Measurements from ENCODE around the gene CGNL1. TPM values are rescaled to one million over a fixed set of nuclear protein-coding genes. Genes with fewer than 3 reads are reported as not detected.
A peak's percentile ranks its signal among the peaks of the same experiment; 100 is the strongest.

CGNL1 gene
- total and polyA plus RNA-seq, 8 donors: 7.3 to 35.8 (median 24.2) TPM

DNA sequence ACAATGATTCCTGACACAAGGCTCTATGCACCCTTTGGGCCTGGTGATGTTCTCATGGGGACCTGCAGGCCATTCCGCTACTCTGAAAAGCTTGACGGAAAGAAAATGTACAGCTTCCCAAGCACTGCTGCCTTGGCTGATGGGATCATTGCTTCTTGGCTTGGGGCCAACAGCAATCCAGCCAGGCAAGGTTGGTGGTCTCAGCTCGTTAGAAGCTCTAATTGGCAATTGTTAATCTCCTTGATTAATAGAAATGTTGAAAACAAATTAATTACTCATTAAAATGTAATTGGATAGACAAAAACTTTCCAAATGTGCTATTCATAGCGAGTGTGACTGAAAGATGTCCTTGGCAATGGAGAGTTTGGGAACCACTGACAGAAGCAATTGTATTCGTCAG, 199.1 kb downstream of the CGNL1 start:
- 86 to 87% methylated on average over 5 of the region's 5 CpGs for WGBS, 2 donors
- DNase-seq (no peak), ATAC-seq (no peak), FAIRE-seq (no peak)
- Histone ChIP-seq H3K9me3 (no peaks in the 10 kb centered on the region), H3K4me1 (peaks cover 3 to 4% (median 3%) of the 10 kb centered on the region in 3 donors), H3K4me3 (no peak overlapping the region), H3K27ac (no peak overlapping the region), H3K36me3 (no peaks in the 10 kb centered on the region), H3K27me3 (no peaks in the 10 kb centered on the region)
- TF ChIP-seq, protein P1, sequence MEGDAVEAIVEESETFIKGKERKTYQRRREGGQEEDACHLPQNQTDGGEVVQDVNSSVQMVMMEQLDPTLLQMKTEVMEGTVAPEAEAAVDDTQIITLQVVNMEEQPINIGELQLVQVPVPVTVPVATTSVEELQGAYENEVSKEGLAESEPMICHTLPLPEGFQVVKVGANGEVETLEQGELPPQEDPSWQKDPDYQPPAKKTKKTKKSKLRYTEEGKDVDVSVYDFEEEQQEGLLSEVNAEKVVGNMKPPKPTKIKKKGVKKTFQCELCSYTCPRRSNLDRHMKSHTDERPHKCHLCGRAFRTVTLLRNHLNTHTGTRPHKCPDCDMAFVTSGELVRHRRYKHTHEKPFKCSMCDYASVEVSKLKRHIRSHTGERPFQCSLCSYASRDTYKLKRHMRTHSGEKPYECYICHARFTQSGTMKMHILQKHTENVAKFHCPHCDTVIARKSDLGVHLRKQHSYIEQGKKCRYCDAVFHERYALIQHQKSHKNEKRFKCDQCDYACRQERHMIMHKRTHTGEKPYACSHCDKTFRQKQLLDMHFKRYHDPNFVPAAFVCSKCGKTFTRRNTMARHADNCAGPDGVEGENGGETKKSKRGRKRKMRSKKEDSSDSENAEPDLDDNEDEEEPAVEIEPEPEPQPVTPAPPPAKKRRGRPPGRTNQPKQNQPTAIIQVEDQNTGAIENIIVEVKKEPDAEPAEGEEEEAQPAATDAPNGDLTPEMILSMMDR (IDR thresholded peaks at IDR 0.05): no peak
- intact Hi-C loops (cut with DNase I): no loop called here

DNA sequence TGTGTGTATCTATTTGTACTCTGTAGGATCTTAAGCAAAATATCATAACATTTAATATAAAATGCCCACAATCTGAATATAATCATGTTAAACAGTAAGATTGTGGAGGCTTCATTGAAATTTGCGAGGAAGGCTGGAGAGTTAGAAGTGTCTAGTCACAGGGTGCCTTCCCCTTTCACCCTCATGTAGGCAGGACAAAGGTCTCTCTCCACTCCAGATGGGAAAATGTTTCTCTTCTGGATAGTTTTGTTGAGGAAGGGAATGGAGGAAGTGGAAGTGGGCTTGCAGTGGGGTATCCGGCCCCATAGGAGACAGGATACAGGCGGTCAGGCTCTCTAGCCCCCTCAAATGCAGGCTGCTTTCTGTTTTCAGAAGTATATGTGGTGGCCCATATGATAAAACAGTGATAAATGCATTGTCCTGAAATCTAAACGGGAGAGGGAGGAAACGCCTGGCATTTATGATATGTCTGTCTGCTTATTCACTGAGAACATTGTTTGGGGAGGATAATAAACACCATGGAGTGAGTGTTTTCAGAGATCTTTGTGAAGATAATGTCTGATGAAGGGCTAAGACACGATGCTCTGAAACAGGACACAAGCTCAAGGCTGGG, 202.1 kb downstream of the CGNL1 start:
- TF ChIP-seq, protein P1 (IDR thresholded peaks at IDR 0.05): no peak
- Histone ChIP-seq H3K4me1 (peaks cover 13 to 18% (median 18%) of the 10 kb centered on the region in 3 donors), H3K27ac (no peak overlapping the region), H3K9me3 (no peaks in the 10 kb centered on the region), H3K27me3 (no peaks in the 10 kb centered on the region), H3K4me3 (no peak overlapping the region), H3K36me3 (no peaks in the 10 kb centered on the region)
- WGBS, 2 donors: 74 to 82% methylated on average over 6 of the region's 6 CpGs
- ATAC-seq: no peak
- FAIRE-seq: no peak
- intact Hi-C loops (cut with DNase I): no loop called here
- no peak for DNase-seq

DNA sequence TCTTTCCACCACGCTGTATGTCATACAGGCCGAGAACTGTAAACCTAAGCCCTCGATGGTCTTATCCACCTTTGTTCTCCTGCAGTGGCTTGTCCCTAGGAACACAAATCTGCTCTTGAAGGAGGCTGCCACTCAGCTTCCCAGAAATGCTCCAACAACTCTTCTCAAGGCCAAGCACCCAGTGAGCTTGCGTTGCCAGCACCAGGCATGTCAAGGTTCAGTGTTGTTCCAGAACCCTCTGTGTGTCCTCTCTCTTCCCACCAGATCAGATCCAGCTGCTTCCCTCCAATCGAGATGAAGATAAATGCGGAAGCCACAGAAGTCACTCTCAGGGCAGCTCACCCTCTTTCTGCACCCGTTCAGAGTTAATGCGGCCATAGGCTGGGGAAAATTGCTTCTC, 204.1 kb downstream of the CGNL1 start:
- FAIRE-seq: no peak
- peak overlapping the region in 2 of 4 donors; percentile 13 to 64 for H3K27ac ChIP-seq
- intact Hi-C loops (cut with DNase I): no loop called here

DNA sequence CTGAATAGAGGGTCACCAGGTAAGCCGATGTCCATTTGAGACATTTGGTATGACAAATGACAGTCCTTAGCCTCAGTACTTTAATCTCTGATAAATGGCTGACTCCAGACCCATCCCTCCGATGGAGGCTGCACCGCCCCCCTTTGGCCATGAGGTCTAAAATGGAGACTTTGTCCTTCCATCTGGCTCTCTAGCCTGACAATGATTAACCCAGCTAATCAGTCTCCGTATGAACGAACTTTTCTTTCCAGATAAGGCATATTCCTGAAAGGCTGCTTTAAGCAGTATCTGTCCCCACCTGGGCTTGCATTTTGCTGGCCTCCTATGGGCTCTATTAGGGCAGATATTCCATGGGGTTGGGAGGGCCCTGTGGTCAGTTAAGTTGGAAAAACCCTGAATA, 204.6 kb downstream of the CGNL1 start:
- H3K4me1 ChIP-seq: peaks cover 13 to 18% (median 18%) of the 10 kb centered on the region in 3 donors
- TF ChIP-seq, protein P1 (IDR thresholded peaks at IDR 0.05): no peak
- DNase-seq (peak in 4 of 6 donors; percentile 42 to 69 (median 54)), ATAC-seq (peak; percentile 87 to 94 (median 91)), FAIRE-seq (no peak)
- H3K27me3 ChIP-seq: no peaks in the 10 kb centered on the region
- H3K27ac ChIP-seq: peak overlapping the region in 2 of 4 donors; percentile 13 to 64
- 8 to 17% methylated on average over 5 of the region's 5 CpGs for WGBS, 2 donors
- no peaks in the 10 kb centered on the region for H3K9me3 ChIP-seq
- H3K36me3 ChIP-seq: no peaks in the 10 kb centered on the region
- intact Hi-C loops (cut with DNase I): no loop called here
- H3K4me3 ChIP-seq: no peak overlapping the region

More for the DNA sequence above, 204.1 kb downstream of the CGNL1 start:
- peak; percentile 55 to 82 (median 68) for ATAC-seq
- 51 to 56% methylated on average over 8 of the region's 8 CpGs for WGBS, 2 donors
- peaks cover 13 to 18% (median 18%) of the 10 kb centered on the region in 3 donors for H3K4me1 ChIP-seq
- no peak overlapping the region for H3K4me3 ChIP-seq
- TF ChIP-seq, protein P1 (IDR thresholded peaks at IDR 0.05): no peak
- H3K27me3 ChIP-seq: no peaks in the 10 kb centered on the region
- DNase-seq: peak in 1 of 6 donors; percentile 63
- no peaks in the 10 kb centered on the region for H3K9me3 ChIP-seq
- H3K36me3 ChIP-seq: no peaks in the 10 kb centered on the region

DNA sequence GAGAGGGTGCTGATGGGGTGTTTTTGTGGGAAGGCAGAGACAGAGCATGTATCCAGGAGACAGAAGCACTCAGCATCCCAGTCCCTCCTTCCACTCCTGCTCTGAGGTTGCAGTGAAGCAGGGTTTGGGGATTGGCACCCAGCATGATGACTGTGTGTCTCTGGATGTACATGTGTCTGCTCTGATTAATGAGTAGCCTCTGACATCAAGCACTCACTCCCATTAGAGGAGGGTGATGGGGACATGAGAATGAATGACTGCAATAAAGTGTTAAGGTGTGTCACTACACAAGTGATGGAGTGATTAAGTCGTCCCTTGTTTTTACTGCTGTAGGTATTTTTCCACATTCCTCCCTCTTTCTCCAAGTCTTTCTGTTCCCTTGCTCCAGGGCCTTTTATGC, 205.8 kb downstream of the CGNL1 start:
- Histone ChIP-seq H3K27me3 (no peaks in the 10 kb centered on the region), H3K9me3 (no peaks in the 10 kb centered on the region), H3K4me3 (no peak overlapping the region), H3K27ac (no peak overlapping the region), H3K4me1 (peaks cover 13 to 18% (median 18%) of the 10 kb centered on the region in 3 donors), H3K36me3 (no peaks in the 10 kb centered on the region)
- TF ChIP-seq, protein P1 (IDR thresholded peaks at IDR 0.05): no peak
- FAIRE-seq (no peak), ATAC-seq (no peak), DNase-seq (no peak)
- WGBS, 2 donors: 80 to 90% methylated on average over 1 of the region's 1 CpG
- intact Hi-C loops (cut with DNase I): no loop called here
